Limb (tissue), 2 donors: ENCODE data around the gene SHANK1.
"Not testable (repeated sequence)": the region's sequence is repeated elsewhere in the genome, so short reads cannot be mapped to it uniquely, and the experiment has no call there.

Source experiments
- DNase-seq, 2 donors: peaks; one replicate each; pipeline ENCODE4 v3.0.0-alpha.2; 2016; ENCODE audit errors: extremely low spot score in 2 of 2

Gene SHANK1

GRCh38 chr19:50633973-50634372 lies 85.6 kb downstream of the SHANK1 start:
- no peak for DNase-seq

GRCh38 chr19:50633359-50633758 lies 86.2 kb downstream of the SHANK1 start:
- no peak for DNase-seq

- DNase-seq = no peak
Observed at GRCh38 chr19:50632151-50632835, 87.3 kb downstream of the SHANK1 start.

GRCh38 chr19:50629801-50630200 lies 89.8 kb downstream of the SHANK1 start:
- no peak for DNase-seq

- DNase-seq = no peak
Observed at GRCh38 chr19:50629194-50629593, 90.4 kb downstream of the SHANK1 start.

GRCh38 chr19:50628551-50628950 lies 91.1 kb downstream of the SHANK1 start:
- no peak for DNase-seq

- DNase-seq = no peak
Observed at GRCh38 chr19:50628146-50628545, 91.5 kb downstream of the SHANK1 start.

GRCh38 chr19:50626795-50627194 lies 92.8 kb downstream of the SHANK1 start:
- DNase-seq = no peak

- DNase-seq = no peak
Observed at GRCh38 chr19:50626011-50626410, 93.6 kb downstream of the SHANK1 start.

- DNase-seq = no peak
Observed at GRCh38 chr19:50624949-50625600, 94.5 kb downstream of the SHANK1 start.

- DNase-seq = not testable (repeated sequence)
Observed at GRCh38 chr19:50620394-50620906, 99.2 kb downstream of the SHANK1 start.

- DNase-seq = not testable (repeated sequence)
Observed at GRCh38 chr19:50619184-50619583, 100.4 kb downstream of the SHANK1 start.

GRCh38 chr19:50618379-50618778 lies 101.2 kb downstream of the SHANK1 start:
- DNase-seq = not testable (repeated sequence)

- DNase-seq = not testable (repeated sequence)
Observed at GRCh38 chr19:50612504-50613404, 106.8 kb downstream of the SHANK1 start.
